IPS-18c (cell line): ENCODE data around the gene BEST1.

ENCODE experiments used
- H3K4me3 ChIP-seq: 2 replicates; pipeline ENCODE4 v1.7.0; 2013; ENCODE audit warnings: low read depth, mild to moderate bottlenecking, low read length, moderate library complexity; ENCODE audit not compliant: insufficient read depth
- H3K9me3 ChIP-seq: one replicate; pipeline ENCODE4 v1.6.1; 2013; ENCODE audit warnings: mild to moderate bottlenecking, low read length, moderate library complexity; ENCODE audit not compliant: control insufficient read depth, insufficient read depth

BEST1 gene

GRCh38 chr11:61912991-61913698, 37.0 kb upstream of the BEST1 start:
- Histone ChIP-seq H3K4me3 (no peak overlapping the region), H3K9me3 (peaks cover 2% of the 10 kb centered on the region)

GRCh38 chr11:61913699-61914395, 36.3 kb upstream of the BEST1 start:
- Histone ChIP-seq H3K9me3 (no peaks in the 10 kb centered on the region), H3K4me3 (no peak overlapping the region)

- H3K9me3 ChIP-seq = no peaks in the 10 kb centered on the region
- no peak overlapping the region for H3K4me3 ChIP-seq
These were observed 35.5 kb upstream of the BEST1 start for GRCh38 chr11:61914471-61915171.

GRCh38 chr11:61916737-61917333, 33.3 kb upstream of the BEST1 start:
- no peaks in the 10 kb centered on the region for H3K9me3 ChIP-seq
- peak overlapping the region; percentile 59 for H3K4me3 ChIP-seq

- Histone ChIP-seq H3K4me3 (peak within 1 kb of the TSS; percentile 59), H3K9me3 (no peaks in the 10 kb centered on the region)
These were observed 32.6 kb upstream of the BEST1 start, which contains the start of gene RAB3IL1 for GRCh38 chr11:61917334-61918109. TSS of gene RAB3IL1 (minus strand) at chr11:61917566. CDS start at chr11:61917367, 199 bp downstream.

GRCh38 chr11:61918251-61918937, 31.8 kb upstream of the BEST1 start:
- no peaks in the 10 kb centered on the region for H3K9me3 ChIP-seq
- H3K4me3 ChIP-seq = no peak overlapping the region

GRCh38 chr11:61918938-61919704, 31.0 kb upstream of the BEST1 start:
- Histone ChIP-seq H3K4me3 (no peak overlapping the region), H3K9me3 (no peaks in the 10 kb centered on the region)

GRCh38 chr11:61919705-61920631, 30.2 kb upstream of the BEST1 start:
- Histone ChIP-seq H3K9me3 (no peaks in the 10 kb centered on the region), H3K4me3 (no peak overlapping the region)

- Histone ChIP-seq H3K9me3 (no peaks in the 10 kb centered on the region), H3K4me3 (no peak overlapping the region)
These were observed 28.7 kb upstream of the BEST1 start for GRCh38 chr11:61921446-61921845.

- no peaks in the 10 kb centered on the region for H3K9me3 ChIP-seq
- no peak overlapping the region for H3K4me3 ChIP-seq
These were observed 27.6 kb upstream of the BEST1 start for GRCh38 chr11:61922539-61922938.

- Histone ChIP-seq H3K9me3 (peaks cover 3% of the 10 kb centered on the region), H3K4me3 (no peak overlapping the region; the same call in 1 of the 2 replicates)
These were observed 26.7 kb upstream of the BEST1 start for GRCh38 chr11:61923166-61924063.

GRCh38 chr11:61924064-61924455, 26.1 kb upstream of the BEST1 start:
- peaks cover 3% of the 10 kb centered on the region for H3K9me3 ChIP-seq
- H3K4me3 ChIP-seq = no peak overlapping the region

GRCh38 chr11:61925736-61926135, 24.4 kb upstream of the BEST1 start:
- Histone ChIP-seq H3K4me3 (no peak overlapping the region), H3K9me3 (peaks cover 3% of the 10 kb centered on the region)

- Histone ChIP-seq H3K4me3 (no peak overlapping the region), H3K9me3 (peaks cover 3% of the 10 kb centered on the region)
These were observed 23.9 kb upstream of the BEST1 start for GRCh38 chr11:61926235-61926634.
